Measurements from ENCODE around the gene SPOP.

DNA sequence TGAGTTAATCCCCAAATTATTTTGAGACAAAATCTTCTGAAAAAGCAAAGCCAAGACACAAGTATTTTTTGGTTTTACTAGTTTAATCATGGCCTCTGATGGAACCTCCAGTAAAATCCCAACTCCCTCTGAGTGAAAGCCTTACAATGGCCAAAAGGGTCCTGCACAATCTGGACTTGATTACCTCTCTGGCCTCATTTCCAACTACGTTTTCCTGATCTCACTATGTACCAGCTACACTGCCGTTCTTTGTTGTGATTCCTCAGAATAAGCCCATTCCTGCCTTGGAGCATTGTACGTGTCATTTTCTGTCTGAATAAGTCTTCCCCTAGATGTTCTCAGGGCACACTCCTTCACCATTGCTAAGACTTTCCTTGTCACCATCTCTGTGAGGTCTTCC lies 37.3 kb downstream of the SPOP start:
- TF ChIP-seq POLR2AphosphoS5 (IDR thresholded peaks at IDR 0.05) (no peak), CTCF (IDR thresholded peaks at IDR 0.05) (no peak), POLR2A (IDR thresholded peaks at IDR 0.05) (no peak)
